HL-60/S4 treated with phorbol 12-myristate 13-acetate at 8.2 ng/mL for 4 days and 3 days (cell line): Measurements from ENCODE around the gene CELF4.

Source experiments
- in situ Hi-C: fragments of 300-500 bp; cut with MboI; formaldehyde crosslinking; loops from 2 replicates; pipeline ENCODE4 v1.15.0; 2022; ENCODE audit warnings: low sequenced_read_pairs

CELF4 gene

DNA sequence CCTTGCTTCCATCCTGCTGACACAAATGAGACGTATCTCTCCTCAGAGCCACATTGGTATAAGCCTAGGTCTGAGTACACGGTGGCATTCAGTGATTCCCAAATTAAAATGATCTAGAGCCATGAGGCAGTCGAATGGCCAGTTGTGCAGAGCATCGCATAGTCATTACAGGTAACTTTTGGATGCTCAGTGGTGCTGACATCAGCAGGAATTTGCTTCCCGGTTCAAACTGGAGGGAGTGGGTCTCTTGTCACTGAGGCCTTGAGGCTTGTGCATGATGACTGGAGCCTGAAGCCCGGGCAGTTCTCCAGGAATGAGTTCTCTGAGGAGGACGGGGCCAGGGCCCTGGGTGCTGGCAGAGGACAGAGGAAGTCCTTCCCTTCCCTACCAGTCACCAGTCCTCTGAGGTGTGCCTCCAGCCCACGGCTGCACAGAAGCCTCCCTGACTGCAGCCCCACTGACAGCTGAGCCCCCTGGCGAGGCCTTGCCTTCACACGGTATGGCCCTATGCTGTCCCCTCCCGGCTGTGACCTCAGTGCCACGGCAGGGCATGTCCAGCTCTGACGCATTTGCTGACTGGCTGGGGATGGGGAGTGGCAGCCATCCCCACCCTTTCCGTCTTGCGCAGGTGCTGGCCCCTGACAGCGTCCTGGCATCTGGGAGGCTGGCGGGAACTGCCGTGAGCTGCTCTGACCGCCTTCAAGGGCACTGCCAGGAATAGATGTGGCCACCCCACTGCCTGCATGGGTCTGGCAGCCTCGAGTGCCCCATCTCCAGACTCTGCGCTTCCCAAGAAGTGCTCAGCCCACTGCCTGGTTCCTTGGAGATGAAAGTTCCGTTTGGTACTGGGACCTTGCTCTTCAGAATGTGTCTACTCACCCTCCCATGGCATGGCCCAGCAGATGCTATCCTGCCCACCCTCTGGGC is 117.4 kb downstream of the CELF4 start:
- in situ Hi-C loops: no loop called here

DNA sequence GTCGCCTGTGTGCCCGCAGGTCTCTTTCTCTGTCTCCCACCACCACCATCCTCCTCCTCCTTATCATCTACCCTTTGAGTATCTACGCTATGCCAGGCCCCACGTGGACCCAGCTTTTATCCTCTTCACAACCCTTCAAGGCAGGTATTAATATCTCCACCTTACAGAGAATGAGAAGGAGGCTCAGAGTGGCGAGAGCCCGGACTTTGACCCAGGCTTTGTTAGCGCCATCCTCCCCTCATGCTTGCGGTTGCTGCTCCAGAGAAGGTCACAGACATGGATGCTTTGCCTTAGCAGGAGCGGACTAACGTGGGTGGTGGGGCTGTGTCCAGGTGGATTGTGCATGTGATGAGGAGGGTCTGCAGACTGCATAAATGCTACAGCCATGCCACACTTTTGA is 119.8 kb downstream of the CELF4 start:
- in situ Hi-C loops: no loop called here

DNA sequence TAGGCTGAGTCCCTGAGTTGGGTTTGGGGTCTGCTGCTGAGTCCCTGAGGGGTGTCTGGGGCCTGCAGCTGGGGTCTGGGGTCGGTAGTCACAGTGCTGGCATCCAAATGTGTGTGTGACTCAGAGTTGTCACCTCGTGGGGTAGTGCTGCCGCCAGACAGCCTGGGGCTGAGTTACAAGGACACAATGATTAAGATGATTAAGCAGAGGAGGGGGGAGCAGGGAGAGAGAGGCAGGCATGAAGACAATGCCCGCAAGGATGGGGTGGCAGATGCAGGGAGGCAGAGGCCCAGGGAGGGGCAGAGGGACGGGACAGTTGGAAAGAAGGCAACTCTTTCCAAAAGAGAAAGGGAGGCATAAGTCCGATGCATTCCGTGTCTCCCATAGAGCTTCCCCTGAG is 120.2 kb downstream of the CELF4 start:
- in situ Hi-C loops: no loop called here

DNA sequence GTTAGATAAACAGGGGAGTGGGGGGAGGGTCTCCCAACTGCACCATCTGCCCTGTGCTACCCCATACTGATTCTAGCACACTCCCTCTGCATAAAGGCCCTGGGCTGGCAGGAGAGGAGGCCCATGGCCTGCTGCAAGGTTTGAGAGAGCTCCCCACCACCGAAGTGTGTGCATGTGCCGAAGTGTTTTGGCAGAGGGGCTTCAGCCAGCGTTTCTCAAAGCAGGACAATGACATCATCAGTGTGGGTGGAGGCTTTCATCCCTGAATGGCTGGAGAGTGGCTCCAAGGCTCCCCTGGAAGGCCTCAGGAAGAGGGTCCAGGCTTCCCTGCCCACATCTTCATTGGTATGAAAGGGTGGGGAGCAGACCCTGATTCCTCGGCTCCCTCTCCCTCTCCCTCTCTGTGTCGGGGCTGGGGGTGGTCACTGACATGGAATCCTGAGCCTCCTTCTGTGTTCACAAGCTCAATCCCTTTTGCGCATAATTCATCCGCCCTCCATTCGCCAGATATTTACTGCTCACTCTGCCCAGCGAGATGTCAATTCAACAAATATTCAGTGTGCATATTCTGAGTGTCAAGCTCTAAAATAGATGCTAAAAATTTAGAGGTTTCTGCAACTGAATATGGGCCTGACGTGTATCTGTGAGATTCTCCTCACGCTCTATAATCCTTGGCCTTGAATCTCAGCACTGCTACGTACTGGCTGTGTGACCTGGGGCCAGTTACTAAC is 122.1 kb downstream of the CELF4 start:
- in situ Hi-C loops: no loop called here

DNA sequence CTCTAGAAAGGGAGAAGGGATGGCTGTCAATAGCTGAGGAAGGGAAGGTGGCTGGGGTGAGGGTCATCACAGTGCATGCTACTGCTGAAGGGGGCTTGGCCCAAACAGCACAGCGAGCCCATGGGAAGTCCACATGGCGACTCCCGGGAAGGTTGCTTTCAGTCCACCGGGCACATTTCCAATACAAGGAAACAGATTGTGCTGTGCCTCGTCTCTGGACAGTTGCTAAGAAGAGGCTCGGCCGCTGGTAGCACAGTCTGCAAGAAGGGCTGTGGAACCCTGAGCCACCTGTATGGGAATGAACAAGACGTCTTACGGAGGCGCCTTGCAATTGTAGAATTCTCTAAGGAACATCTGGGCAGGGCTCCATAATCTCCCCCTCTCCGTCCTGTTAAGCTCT is 123.1 kb downstream of the CELF4 start:
- in situ Hi-C loops: no loop called here

DNA sequence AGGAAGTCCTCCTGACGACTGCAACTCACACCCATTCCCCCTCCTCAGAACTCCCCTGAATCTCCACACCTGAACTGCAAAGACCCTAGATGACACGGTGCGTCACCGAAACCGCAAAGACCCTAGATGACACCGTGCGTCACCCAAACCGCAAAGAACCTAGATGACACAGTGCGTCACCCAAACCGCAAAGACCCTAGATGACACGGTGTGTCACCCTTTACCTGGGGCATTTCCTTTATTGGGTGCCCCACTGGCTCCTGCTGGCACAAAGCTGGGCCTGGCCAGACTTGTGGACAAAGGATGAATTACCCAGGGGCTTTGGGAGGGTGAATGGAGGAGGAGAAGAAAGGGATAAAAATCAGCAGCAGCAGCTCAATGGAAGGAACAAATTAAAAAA is 123.8 kb downstream of the CELF4 start:
- in situ Hi-C loops: no loop called here

DNA sequence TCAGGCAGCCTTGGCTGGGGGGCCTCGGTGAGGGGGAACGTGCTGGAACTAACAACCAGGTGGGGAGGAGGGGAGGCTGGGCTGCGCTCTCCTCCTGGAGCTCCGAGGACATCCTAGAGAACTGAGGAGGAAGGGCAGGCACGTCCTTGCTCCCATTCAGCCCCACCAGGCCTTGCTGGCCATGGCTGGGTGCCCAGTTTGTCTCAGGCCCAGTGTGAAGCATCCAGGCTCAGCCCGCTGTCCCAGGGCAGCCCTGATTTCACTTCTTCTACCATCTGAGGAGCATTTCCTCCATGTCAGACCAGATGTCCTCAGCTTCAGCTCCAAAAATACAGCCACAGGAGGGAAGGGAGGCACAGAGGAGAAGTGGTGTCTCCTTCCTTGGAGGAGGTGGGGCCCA is 125.4 kb downstream of the CELF4 start:
- in situ Hi-C loops: no loop called here

DNA sequence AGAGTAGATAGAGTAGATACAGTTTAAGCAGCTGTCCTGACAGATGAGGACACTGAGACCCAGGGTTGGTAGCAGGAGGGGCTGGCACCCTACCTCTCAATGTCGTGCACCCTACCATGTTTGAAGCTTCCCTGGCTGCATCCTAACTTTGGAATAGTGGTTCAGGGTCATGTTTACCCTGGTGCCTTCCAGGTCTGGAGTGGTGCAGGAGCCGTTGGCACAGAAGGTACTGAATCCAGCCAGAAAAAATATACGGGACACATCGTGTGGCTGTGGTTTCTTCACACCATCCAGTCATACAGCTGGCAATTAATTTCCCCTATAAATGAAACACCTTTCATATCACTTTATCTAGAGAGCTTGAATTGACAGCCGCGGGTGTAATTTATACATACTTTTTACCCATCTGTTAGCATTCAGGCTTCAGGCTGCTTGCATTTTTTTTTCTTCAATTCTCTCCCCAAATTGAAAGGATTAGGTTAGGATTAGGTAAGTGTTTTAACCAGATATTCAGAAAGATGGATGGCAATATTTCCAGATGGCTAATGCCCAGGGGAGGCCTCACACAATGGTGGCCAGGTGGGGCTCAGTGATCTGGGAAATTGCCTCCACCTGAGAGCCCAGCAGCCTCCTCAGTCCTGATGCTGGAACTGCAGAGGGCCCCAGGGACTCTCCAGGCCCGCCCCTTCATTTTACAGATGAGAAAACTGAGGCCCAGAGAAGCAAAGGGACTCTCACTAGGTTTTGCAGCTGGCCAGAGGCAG is 127.0 kb downstream of the CELF4 start:
- in situ Hi-C loops: no loop called here

DNA sequence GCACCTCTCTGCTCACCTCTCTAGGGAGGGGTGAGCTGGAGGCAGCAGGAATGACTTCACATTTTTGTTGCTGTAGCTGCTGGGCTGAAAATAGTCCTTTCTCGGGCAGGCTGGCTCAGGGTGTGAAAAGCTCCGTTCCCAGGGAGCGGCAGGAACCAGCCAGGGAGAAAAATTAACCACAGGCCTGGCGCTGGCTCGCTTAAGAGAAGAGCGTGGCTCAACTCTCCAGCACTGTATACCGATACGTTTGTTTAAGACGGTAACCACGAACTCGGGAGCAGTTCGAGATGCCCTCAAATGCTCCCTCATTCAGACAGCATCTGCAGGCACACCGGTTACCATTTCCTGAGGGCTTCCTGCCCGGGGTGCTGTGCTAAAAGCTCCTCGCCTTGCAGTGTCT is 129.6 kb downstream of the CELF4 start:
- in situ Hi-C loops: no loop called here

DNA sequence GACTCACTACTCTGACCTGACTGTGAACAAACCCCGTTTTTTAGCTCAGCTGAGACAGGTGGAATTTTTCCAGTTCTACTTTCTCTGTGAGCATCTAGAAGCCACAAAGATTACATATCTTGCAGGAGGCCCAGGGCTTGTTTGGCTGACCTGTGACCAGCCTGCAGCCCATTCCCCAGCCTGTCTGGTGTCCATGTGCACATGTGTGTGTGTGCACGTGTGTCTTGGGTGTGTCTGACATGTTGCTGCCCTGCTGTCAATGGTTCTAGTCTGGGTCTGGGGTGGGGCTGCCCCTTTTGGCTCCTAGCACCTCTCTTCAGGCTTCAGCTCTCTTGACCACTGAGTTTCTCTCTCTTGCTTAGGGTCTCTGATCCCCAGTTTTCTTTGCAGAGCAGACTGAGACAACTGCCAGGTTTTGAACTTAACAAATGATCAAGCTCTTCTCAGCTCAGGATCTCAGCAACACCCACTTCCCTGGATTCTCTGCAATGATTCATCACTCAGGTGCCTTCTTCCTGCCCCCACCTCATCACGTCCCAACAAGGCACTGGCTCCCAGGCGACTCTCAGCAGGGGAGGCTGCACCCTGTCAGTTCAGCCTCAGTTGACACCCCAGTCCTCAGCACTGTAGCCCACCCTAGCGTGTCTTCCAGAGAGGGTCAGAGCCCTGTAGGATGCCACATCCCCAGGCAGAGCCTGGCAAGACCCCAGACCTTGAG is 130.3 kb downstream of the CELF4 start:
- in situ Hi-C loops: no loop called here

DNA sequence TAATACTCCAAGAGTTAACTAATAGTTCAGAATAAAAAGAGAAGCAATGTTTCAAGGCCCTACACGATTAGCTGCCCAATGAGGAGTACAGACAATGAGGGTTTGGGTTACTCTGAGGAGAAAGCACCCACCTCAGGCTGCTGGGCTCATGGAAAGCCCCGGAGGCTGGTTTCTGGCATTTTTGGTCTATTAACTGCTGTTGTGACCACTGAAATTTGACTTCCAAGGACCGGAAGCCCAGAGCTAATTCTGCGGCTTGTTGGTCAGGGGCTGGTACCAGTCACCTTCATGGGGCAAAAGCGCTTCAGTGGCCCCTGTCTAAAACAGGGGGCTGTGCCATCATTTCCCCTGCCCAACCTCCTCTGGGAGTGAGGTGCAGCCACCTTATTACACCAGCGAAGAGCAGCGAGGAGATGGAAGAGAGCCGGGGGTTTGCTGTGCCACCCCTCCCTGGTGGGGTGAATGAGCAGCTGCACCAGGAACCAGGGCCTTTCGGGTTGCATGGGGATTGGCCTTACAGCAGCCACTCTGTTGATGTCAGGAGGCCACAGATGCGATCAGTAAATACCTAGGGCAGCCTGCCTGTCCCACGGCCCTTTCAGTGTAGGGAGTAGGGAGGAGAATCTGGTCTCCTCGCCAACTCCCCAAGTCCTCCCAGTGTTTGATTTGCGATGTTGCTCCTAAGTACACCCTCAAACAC is 131.3 kb downstream of the CELF4 start:
- in situ Hi-C loops: no loop called here

DNA sequence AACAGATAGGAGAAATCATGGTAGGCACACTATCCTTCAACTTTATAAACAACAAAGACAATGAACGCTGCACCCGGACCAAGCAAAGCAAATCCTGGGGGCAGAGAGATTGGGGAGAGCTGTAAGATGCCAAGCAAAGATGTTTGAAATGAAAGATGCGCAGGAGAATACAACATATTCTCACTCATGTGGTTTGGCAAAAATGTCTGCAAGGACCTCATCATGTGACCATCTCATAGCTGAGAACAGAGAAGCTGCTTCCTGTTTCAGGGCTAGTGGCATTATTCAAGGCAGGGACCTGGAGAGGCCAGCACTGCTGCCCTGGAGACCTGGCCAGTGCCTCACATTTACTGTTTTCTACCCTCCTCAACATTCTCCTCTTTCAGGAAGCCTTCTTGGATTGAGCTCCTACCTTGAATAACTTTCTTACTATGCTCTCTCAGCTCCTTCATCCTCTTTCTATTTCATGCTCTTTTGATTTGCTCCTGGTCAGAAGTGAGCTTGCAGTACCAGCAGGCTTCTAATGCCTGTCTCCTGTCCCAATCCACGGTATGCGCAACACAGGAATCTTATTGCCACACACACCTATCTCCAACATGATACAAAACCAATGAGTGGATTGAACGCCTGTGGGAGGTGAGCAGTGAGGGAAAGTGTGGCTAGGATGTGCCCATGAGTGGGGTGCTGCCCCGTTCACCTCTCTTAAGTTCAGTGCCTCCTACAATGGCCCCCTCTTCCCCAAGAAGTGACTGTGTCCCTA is 133.0 kb downstream of the CELF4 start:
- in situ Hi-C loops: no loop called here

DNA sequence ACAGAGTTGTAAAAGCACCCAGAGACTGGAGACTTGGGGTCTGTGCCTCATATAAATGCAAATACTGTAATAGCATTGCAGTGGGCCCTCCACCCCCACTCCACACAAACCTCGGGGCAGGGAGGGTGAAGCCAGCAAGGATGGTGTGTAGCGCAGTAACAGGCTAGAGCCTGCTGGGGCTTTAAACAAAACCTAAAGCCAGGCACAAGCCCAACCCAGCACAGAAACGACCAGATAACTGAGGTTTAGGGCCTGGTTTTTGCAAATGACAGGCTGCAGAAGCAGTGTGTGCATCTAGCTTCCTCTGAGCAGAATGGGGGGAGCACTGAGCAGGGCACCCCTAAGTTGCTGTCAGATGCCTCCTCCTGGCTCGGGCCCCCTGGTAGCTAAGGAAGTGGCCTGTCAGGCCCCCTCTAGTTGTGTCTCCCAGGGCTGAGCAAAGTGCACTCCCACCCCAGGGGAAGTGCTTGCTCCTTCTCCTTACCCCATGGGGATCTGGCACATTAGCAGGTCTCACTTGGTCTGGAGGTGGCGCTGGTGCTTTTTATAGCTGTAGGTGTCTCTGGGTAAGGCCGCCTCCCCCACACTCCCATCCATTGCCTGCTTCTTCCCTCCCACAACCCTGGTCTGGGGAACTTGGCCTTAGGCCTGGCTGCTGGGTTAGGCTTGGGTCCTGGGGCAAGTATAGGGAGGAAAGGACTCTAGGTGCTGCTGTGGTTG is 135.1 kb downstream of the CELF4 start:
- in situ Hi-C loops: no loop called here

DNA sequence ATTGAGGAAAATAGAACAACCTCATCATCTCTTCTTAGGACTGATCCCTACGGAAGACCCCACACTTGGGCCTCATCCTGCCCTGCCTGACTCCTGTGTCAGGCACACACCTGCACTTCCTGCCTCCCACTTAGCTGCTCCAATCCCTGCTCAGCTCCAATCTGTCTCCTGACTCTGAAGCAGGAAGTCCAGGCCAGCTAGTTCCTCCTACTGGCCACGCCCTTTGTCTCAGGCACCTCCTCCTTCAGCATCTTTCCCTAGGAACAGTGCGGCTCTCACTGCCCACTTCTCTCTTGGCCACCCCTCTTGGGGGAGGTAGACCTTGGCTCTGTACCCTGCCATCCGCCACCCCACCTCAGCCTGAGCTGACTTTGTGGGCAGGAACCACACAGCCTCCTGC is 135.8 kb downstream of the CELF4 start:
- in situ Hi-C loops: no loop called here

DNA sequence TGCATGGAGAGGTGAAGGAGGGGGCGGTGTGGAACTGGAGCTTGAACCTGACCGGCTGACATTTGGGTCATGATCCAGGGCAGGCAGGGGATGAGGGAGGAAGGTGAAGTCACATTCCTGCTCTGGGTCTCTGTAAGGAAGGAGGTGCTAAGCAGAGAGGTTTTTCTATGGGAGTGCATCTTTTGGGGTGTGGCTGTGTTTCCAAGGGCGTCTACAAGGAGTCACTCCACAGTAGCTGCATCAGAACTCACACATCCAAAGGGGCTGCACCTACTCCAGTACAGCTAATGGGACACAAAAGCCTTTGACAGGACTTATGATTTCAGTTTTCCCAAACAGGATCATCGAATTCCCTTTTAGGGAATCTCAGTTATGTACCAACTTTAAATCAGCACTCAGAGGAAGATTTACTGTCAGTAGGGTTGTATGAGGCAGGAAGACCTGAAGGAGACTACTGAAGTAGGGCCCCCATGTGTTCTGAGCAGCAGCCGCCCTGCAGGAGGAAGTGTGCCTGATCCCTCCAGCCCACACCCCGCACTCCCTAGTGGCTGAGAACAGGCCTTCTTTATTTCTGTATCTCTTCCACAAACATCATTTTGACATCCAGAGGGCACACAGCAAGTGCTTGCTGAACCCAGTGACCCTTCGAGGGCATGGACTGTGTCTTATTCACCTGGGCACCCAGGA is 137.2 kb downstream of the CELF4 start:
- in situ Hi-C loops: no loop called here

DNA sequence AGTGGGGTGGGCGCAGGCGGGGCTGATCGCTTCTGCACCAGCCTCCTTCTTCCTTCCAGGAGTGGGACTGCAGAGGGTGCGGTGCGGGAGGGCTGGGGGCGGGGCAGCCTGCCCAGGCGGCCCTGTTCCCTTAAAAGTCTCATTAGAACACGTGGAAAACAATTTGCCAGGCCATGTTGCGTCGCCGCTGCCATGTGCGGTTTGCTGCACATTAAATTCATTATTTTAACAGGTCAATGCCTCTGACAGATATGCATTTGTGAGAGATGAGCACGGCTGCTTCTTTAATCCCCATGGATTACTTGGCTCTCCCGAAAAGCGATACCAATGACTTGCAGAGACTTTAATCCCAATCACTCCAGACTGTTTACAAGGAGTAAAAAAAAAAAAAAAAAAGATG is 139.0 kb downstream of the CELF4 start:
- in situ Hi-C loops: no loop called here

DNA sequence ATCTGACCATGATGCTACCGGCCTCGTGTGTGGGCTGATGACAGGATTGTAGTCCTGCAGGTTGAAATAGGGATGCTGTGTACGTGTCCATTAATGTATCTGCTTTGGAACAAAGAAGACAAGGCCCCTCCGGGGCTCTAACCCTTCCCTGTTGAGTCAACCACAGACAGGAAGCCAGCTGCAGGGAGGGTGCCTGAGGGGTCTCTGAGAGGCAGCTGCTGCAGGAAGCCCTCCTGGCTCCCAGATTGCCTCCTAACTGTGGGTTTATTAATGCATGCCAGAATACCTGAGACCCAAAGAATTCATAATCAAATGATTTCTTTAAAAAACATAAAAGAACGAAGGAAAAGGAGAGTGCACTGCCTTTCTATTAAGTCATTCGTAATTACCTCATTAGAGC is 140.4 kb downstream of the CELF4 start:
- in situ Hi-C loops: no loop called here

DNA sequence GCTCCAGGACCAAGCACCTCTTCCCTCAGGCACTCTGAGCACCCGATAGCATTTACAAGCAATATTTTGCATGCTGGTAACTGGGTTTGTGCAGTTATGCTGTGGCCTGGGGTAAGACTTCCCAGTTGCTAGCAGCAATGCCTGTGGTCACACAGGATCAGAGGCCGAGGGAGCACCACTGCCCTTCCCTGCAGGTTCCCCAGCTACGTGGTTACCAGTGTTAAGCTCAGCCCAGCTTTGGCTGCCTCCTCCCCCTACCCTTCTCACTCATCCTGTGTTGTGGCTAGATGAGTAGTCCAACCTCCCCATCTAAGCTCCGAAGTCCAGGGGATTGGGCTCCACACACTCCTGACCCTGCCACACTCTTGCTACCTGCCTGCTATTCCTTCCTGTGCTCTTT is 141.1 kb downstream of the CELF4 start:
- in situ Hi-C loops: no loop called here
